ENCODE measurements around the gene MCTP1. TPM values are rescaled to one million over a fixed set of nuclear protein-coding genes. Genes with fewer than 3 reads are reported as not detected.

The MCTP1 gene
- total RNA-seq, 4 donors from 2014 or later, result 11.2 to 43.6 (median 16.8) TPM

DNA sequence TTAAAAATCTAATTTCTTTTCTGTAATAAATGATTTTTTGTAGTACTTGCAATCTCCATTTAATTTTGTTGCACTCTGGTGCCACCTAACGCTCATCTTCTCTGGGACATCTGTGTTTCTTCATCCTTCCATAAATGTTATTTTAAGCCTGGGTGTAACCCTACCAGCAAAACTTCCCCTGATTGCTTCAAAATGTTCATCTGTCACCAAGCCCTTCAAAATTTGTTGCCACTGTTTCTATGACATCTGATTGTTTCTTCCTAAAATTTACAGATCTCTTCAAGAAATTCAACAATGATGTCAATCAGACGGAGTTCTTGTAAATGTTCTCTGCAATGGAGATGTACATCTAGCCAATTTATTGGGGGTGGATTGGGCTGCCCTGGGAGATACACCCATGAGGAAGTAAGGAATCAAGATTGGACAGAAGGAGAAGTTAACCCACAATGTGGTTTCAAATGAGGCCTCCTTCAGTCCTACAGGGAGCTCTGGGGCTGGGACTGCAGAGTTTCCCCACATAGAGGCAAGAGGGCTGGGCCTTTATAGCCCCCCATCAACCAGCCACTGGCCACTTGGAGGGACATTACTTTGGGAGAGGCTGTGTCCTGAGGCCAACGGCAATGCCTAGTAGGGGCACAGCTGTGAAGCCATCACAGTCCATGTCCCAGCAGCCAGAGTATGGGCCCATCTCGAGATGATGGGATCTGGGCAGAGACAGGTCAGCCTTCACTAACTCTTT, 23.3 kb downstream of the MCTP1 start:
- no peaks in the 10 kb centered on the region for H3K4me1 ChIP-seq
- H3K9me3 ChIP-seq, result no peaks in the 10 kb centered on the region
- TF ChIP-seq, protein P1, sequence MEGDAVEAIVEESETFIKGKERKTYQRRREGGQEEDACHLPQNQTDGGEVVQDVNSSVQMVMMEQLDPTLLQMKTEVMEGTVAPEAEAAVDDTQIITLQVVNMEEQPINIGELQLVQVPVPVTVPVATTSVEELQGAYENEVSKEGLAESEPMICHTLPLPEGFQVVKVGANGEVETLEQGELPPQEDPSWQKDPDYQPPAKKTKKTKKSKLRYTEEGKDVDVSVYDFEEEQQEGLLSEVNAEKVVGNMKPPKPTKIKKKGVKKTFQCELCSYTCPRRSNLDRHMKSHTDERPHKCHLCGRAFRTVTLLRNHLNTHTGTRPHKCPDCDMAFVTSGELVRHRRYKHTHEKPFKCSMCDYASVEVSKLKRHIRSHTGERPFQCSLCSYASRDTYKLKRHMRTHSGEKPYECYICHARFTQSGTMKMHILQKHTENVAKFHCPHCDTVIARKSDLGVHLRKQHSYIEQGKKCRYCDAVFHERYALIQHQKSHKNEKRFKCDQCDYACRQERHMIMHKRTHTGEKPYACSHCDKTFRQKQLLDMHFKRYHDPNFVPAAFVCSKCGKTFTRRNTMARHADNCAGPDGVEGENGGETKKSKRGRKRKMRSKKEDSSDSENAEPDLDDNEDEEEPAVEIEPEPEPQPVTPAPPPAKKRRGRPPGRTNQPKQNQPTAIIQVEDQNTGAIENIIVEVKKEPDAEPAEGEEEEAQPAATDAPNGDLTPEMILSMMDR (IDR thresholded peaks at IDR 0.05), result peak in 1 of 3 experiments; percentile 25
- TF ChIP-seq EP300 (IDR thresholded peaks at IDR 0.05), result no peak
- H3K27ac ChIP-seq (replicated peaks in 1 of 4), result no peak overlapping the region
- no peaks in the 10 kb centered on the region for H3K27me3 ChIP-seq
- intact Hi-C loops (cut with DNase I), result loop anchor here (10.0 kb wide), 1 partner anchor 297 kb away; no protein-coding TSS in a partner anchor
- WGBS, result 43% methylated on average over 4 of the region's 4 CpGs
- DNase-seq (ENCODE audit: extremely low spot score), result no peak
- no peak overlapping the region for H3K4me3 ChIP-seq
- H3K36me3 ChIP-seq, result no peaks in the 10 kb centered on the region

- Histone ChIP-seq H3K27me3 (no peaks in the 10 kb centered on the region), H3K4me3 (no peak overlapping the region), H3K4me1 (no peaks in the 10 kb centered on the region), H3K27ac (replicated peaks in 1 of 4) (no peak overlapping the region), H3K9me3 (no peaks in the 10 kb centered on the region), H3K36me3 (no peaks in the 10 kb centered on the region)
- DNase-seq (ENCODE audit: extremely low spot score), result no peak
- TF ChIP-seq, protein P1 (IDR thresholded peaks at IDR 0.05), result no peak
- TF ChIP-seq EP300 (IDR thresholded peaks at IDR 0.05) (no peak), POLR2AphosphoS5 (IDR thresholded peaks at IDR 0.05) (no peak)
- intact Hi-C loops (cut with DNase I), result no loop called here
Measured at GRCh38 chr5:95256991-95257390, 27.9 kb downstream of the MCTP1 start.

GRCh38 chr5:95256446-95256845, 28.4 kb downstream of the MCTP1 start:
- no peaks in the 10 kb centered on the region for H3K36me3 ChIP-seq
- H3K4me1 ChIP-seq, result no peaks in the 10 kb centered on the region
- DNase-seq (ENCODE audit: extremely low spot score), result no peak
- no peak overlapping the region for H3K27ac ChIP-seq (replicated peaks in 1 of 4)
- 60% methylated on average over 2 of the region's 2 CpGs for WGBS
- no peak for TF ChIP-seq POLR2A (IDR thresholded peaks at IDR 0.05; ENCODE audit: low read depth)
- TF ChIP-seq, protein P1 (IDR thresholded peaks at IDR 0.05), result no peak
- TF ChIP-seq EP300 (IDR thresholded peaks at IDR 0.05), result no peak
- TF ChIP-seq POLR2AphosphoS5 (IDR thresholded peaks at IDR 0.05), result no peak
- H3K9me3 ChIP-seq, result no peaks in the 10 kb centered on the region
- intact Hi-C loops (cut with DNase I), result no loop called here
- H3K4me3 ChIP-seq, result no peak overlapping the region
- no peaks in the 10 kb centered on the region for H3K27me3 ChIP-seq

DNA sequence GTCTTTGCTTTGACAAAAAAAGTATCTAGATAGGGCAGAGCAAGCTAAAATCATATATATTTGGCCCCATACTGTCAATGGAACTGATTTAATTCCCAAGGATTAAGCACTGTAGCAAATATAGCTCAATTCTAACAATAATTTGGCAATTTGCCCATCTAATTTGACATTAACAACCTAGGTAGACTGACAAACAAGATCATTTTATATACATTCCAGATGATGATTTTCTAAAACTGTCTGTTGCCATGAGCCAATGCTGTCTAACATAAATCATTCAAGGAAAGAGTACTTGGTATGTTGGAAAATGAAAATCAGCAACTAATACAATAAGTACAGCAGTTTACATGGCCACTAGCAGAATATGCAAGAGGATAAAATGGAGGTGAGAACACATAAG, 32.1 kb downstream of the MCTP1 start:
- no peak for DNase-seq (ENCODE audit: extremely low spot score)
- intact Hi-C loops (cut with DNase I), result no loop called here
- no peaks in the 10 kb centered on the region for H3K9me3 ChIP-seq
- no peak overlapping the region for H3K4me3 ChIP-seq
- H3K27me3 ChIP-seq, result no peaks in the 10 kb centered on the region
- no peaks in the 10 kb centered on the region for H3K36me3 ChIP-seq
- TF ChIP-seq POLR2A (IDR thresholded peaks at IDR 0.05; ENCODE audit: low read depth), result no peak
- TF ChIP-seq, protein P1 (IDR thresholded peaks at IDR 0.05), result no peak
- no peak for TF ChIP-seq POLR2AphosphoS5 (IDR thresholded peaks at IDR 0.05)
- H3K27ac ChIP-seq (replicated peaks in 1 of 4), result no peak overlapping the region
- no peaks in the 10 kb centered on the region for H3K4me1 ChIP-seq

DNA sequence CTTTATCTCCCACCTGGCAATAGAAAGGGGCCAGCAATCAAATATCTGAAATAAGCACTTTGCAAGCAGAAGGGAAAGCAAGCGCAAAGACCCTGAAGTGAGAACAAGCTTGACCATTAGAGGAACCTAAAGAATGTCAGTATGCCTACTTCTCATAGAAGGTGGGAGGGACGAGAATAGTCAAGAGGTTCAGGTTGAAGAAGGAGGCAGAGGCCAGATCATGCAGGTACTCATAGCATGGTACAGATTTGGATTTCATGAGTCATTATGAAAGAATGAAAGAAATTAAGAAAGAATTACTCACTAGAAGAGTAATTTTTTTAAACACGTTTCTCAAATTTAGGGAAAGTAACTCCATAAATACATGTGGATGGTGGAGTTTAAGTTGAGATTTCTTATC, 33.7 kb downstream of the MCTP1 start:
- WGBS, result 85% methylated on average over 3 of the region's 3 CpGs
- no peak overlapping the region for H3K4me3 ChIP-seq
- no peaks in the 10 kb centered on the region for H3K4me1 ChIP-seq
- no peaks in the 10 kb centered on the region for H3K9me3 ChIP-seq
- no peak for DNase-seq (ENCODE audit: extremely low spot score)
- H3K27me3 ChIP-seq, result no peaks in the 10 kb centered on the region
- H3K27ac ChIP-seq (replicated peaks in 1 of 4), result no peak overlapping the region
- intact Hi-C loops (cut with DNase I), result no loop called here
- no peak for TF ChIP-seq EP300 (IDR thresholded peaks at IDR 0.05)
- no peak for TF ChIP-seq POLR2A (IDR thresholded peaks at IDR 0.05; ENCODE audit: low read depth)
- H3K36me3 ChIP-seq, result no peaks in the 10 kb centered on the region

All from esophagus muscularis mucosa (tissue), 4 donors.